Transverse colon (tissue), 4 donors: ENCODE results near the gene SH3BGR. TPM values are rescaled to one million over a fixed set of nuclear protein-coding genes. Genes with fewer than 3 reads are reported as not detected.

Experiments
- DNase-seq: peaks from one replicate; pipeline ENCODE4 v3.0.0-alpha.2; 2019
- H3K27ac ChIP-seq, 4 donors: fragments of 200-600 bp; sonication (generic); 2 replicates each; pipeline ENCODE4 v1.5.1; 2016 to 2018; ENCODE audit warnings: inconsistent platforms in 4 of 4
- H3K27me3 ChIP-seq: fragments of 200-600 bp; sonication (generic); 2 replicates; pipeline ENCODE4 v1.5.1; 2017; ENCODE audit warnings: inconsistent platforms
- H3K36me3 ChIP-seq, 4 donors: fragments of 200-600 bp; sonication (generic); 2 replicates each; pipeline ENCODE4 v1.5.1; 2017 to 2019; ENCODE audit warnings: inconsistent platforms in 4 of 4
- H3K4me1 ChIP-seq, 4 donors: fragments of 200-600 bp; sonication (generic); 2 replicates each; pipeline ENCODE4 v1.5.1; 2017 to 2020; ENCODE audit warnings: inconsistent platforms in 4 of 4
- H3K4me3 ChIP-seq, 4 donors: fragments of 200-600 bp; sonication (generic); 1 replicate in 1 of 4; 2 replicates in 3 of 4; pipeline versions ENCODE4 v1.5.1 to v1.6.1; 2017 to 2019; ENCODE audit warnings: inconsistent platforms in 4 of 4
- H3K9me3 ChIP-seq, 2 donors: fragments of 200-600 bp; sonication (generic); 2 replicates each; pipeline ENCODE4 v1.5.1; 2017 to 2019; ENCODE audit warnings: inconsistent platforms in 2 of 2
- EP300 ChIP-seq: sonication (generic); formaldehyde crosslinking; IDR thresholded peaks from one replicate; pipeline ENCODE4 v1.6.1; 2017; ENCODE audit warnings: antibody characterized with exemption, low read depth
- POLR2A ChIP-seq: fragments of 450-650 bp; IDR thresholded peaks from one replicate; pipeline ENCODE4 v1.6.1; 2016; ENCODE audit warnings: antibody characterized with exemption, mild to moderate bottlenecking, moderate library complexity
- POLR2AphosphoS5 ChIP-seq, 3 donors: sonication (generic); formaldehyde crosslinking; IDR thresholded peaks; one replicate each; pipeline ENCODE4 v1.6.1; 2016; ENCODE audit warnings: antibody characterized with exemption in 3 of 3
- WGBS, 2 donors: methylation state at CpG; one replicate each; pipeline ENCODE4 v1.1.5; 2018; ENCODE audit warnings: low coverage in 1 of 2; 5-methylcytosine and 5-hydroxymethylcytosine counted together
- in situ Hi-C, 4 donors: fragments of 200-750 bp; cut with MboI; loops; one replicate each; pipeline versions ENCODE4 v1.15.0 to v1.15.1; 2017; ENCODE audit warnings: low sequenced_read_pairs in 3 of 4, low pct_ligation_motif_present in 1 of 4, low pct_unique_long_range_greater_than_20kb in 1 of 4
- intact Hi-C: fragments of 100-400 bp; cut with DNase I; formaldehyde crosslinking; loops from one replicate; pipeline ENCODE4 v1.15.1; 2023; ENCODE audit warnings: low total_unique reads
- total RNA-seq, 4 donors: library from RNA; depleted of rRNA; stranded (reverse); fragments of >200 nt; gene quantifications; one replicate each; pipeline ENCODE4 v1.1.0, GENCODE V29; 2016
- TF ChIP-seq, protein P1 (sequence below), 5 experiments: fragments of 200-600 bp in 3 of 5; fragments of 450-650 bp in 2 of 5; sonication (generic) in 3 of 5; IDR thresholded peaks; 1 replicate in 2 of 5; 2 replicates in 3 of 5; pipeline ENCODE4 v1.5.1; 2016 to 2017; ENCODE audit warnings: antibody characterized with exemption in 5 of 5, inconsistent platforms in 3 of 5, mild to moderate bottlenecking in 2 of 5, moderate library complexity in 1 of 5

Gene SH3BGR
- total RNA-seq, 4 donors from 2014 or later = 3.7 to 15.7 (median 7.9) TPM

DNA sequence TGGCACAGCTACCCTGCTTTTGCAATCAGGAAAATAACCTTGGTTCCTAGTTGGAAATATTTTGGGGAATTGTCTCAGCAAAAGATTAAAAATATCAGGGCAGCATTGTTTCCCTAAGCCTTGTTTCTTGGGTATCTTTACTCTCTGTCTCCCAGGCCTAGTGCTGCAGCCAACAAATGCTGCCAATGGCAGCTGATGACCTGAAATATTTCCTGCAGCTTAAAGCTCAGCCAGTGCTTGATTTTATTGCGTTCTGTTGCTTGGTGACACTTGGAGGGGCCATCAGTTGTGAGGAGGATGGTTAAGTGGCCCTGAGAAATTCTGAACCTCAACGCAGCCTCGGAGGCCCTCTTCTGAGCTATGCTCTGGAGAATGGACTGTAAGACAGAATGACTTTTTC, 101.6 kb downstream of the SH3BGR start:
- Histone ChIP-seq H3K4me3 (no peak overlapping the region), H3K27ac (no peak overlapping the region), H3K9me3 (peaks cover 0 to 5% of the 10 kb centered on the region in 2 donors), H3K36me3 (no peaks in the 10 kb centered on the region), H3K27me3 (no peaks in the 10 kb centered on the region), H3K4me1 (peaks cover 0 to 4% (median 0%) of the 10 kb centered on the region in 4 donors)
- in situ Hi-C loops (no loop called here), intact Hi-C loops (no loop called here)
- WGBS, 2 donors = 62 to 94% methylated on average over 2 to 3 of the region's 3 CpGs
- no peak for DNase-seq
- TF ChIP-seq, protein P1, sequence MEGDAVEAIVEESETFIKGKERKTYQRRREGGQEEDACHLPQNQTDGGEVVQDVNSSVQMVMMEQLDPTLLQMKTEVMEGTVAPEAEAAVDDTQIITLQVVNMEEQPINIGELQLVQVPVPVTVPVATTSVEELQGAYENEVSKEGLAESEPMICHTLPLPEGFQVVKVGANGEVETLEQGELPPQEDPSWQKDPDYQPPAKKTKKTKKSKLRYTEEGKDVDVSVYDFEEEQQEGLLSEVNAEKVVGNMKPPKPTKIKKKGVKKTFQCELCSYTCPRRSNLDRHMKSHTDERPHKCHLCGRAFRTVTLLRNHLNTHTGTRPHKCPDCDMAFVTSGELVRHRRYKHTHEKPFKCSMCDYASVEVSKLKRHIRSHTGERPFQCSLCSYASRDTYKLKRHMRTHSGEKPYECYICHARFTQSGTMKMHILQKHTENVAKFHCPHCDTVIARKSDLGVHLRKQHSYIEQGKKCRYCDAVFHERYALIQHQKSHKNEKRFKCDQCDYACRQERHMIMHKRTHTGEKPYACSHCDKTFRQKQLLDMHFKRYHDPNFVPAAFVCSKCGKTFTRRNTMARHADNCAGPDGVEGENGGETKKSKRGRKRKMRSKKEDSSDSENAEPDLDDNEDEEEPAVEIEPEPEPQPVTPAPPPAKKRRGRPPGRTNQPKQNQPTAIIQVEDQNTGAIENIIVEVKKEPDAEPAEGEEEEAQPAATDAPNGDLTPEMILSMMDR (IDR thresholded peaks at IDR 0.05) = no peak
- no peak for TF ChIP-seq EP300
- no peak for TF ChIP-seq POLR2A
- TF ChIP-seq POLR2AphosphoS5 (IDR thresholded peaks at IDR 0.05) = no peak

DNA sequence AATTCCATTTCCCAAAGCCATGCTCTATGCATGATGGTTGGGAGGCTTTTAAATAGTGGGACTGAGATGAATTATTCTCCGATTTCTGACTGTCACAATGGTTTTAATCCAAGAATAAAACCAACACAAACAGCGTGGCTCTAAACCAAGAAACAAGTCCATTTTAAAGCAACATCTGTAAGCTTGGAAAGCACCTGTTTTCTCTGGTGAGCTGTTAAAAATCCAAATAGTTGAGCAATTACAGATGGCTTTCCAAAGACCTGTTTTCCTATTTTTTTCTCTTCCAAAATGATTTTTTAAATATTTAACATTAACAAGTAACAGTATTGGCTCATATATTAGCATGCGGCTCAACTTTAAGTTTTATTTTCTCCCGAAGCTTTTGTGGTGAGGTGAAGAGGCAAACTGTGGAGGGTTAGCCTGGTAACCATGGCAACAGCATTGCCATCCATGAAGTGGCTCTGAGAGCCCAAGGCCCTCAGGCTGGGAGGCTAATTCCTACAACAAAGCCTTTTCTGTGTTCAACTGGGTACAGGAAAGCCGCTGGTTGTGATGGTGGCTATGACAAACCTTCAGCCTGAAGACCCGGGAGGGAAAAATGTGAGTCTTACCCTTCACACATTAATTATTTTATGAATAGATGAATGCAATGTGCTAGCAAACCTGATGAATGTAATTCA, 104.3 kb downstream of the SH3BGR start:
- Histone ChIP-seq H3K27me3 (no peaks in the 10 kb centered on the region), H3K4me3 (no peak overlapping the region), H3K27ac (no peak overlapping the region), H3K4me1 (peaks cover 0 to 4% (median 0%) of the 10 kb centered on the region in 4 donors), H3K36me3 (no peaks in the 10 kb centered on the region), H3K9me3 (peaks cover 0 to 5% of the 10 kb centered on the region in 2 donors)
- TF ChIP-seq POLR2AphosphoS5 (IDR thresholded peaks at IDR 0.05) = no peak
- TF ChIP-seq EP300 = no peak
- TF ChIP-seq, protein P1 (IDR thresholded peaks at IDR 0.05) = no peak
- TF ChIP-seq POLR2A = no peak
- intact Hi-C loops = no loop called here
- DNase-seq = no peak
- WGBS, 2 donors = 80 to 83% methylated on average over 3 to 6 of the region's 6 CpGs
- in situ Hi-C loops = no loop called here

DNA sequence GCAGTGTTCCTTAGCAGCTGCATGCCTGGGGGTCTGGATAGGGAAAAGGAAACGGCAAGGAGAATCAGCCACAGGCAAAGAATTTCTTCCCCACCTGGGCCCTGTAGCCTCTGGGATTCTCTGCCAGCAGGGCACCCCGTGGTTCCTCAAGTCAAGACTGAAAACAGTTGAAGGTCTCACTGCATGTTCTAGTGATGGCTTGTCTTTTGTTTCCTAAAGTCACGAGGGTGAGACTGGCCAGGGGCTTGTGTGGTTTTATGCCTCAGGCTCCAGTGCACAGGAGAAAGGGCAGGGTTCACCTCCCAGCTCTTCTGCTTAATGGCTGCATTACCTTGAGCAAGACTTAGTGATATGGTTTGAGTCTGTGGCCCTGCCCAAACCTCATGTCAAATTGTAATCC, 107.7 kb downstream of the SH3BGR start:
- TF ChIP-seq POLR2AphosphoS5 (IDR thresholded peaks at IDR 0.05) (no peak), EP300 (no peak), POLR2A (no peak)
- TF ChIP-seq, protein P1 (IDR thresholded peaks at IDR 0.05) = no peak
- intact Hi-C loops = no loop called here
- 63 to 72% methylated on average over 2 to 3 of the region's 3 CpGs for WGBS, 2 donors
- peaks cover 0 to 4% (median 0%) of the 10 kb centered on the region in 4 donors for H3K4me1 ChIP-seq
- no peak overlapping the region for H3K27ac ChIP-seq
- H3K36me3 ChIP-seq = no peaks in the 10 kb centered on the region
- no peak overlapping the region for H3K4me3 ChIP-seq
- H3K9me3 ChIP-seq = no peaks in the 10 kb centered on the region
- DNase-seq = no peak
- no peaks in the 10 kb centered on the region for H3K27me3 ChIP-seq
- in situ Hi-C loops = no loop called here

DNA sequence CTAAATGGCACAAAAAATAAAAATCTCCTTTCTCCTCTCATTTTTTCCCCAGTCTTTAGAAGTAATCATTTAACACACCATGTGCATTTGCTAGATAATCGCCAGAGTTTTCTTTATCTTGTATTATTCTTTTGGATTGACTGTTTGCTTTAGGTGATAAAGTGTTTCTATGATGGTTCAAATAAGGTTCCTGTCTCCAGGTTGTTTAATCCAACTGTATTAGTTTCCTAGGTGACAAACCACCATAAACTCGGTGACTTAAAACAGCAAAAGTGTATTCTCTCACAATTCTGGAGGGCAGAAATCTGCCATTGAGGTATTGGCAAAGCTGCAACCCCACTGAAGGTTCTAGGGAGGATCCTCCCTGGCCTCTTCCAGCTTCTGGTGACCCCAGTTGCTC, 109.4 kb downstream of the SH3BGR start:
- in situ Hi-C loops = no loop called here
- 35 to 50% methylated on average over 2 of the region's 2 CpGs for WGBS, 2 donors
- no peaks in the 10 kb centered on the region for H3K9me3 ChIP-seq
- no peak overlapping the region for H3K27ac ChIP-seq
- peaks cover 0 to 4% (median 0%) of the 10 kb centered on the region in 4 donors for H3K4me1 ChIP-seq
- H3K4me3 ChIP-seq = no peak overlapping the region
- TF ChIP-seq EP300 (no peak), POLR2AphosphoS5 (IDR thresholded peaks at IDR 0.05) (no peak), POLR2A (no peak)
- TF ChIP-seq, protein P1 (IDR thresholded peaks at IDR 0.05) = no peak
- DNase-seq = no peak
- H3K36me3 ChIP-seq = no peaks in the 10 kb centered on the region
- H3K27me3 ChIP-seq = no peaks in the 10 kb centered on the region
- intact Hi-C loops = no loop called here
